Stimulated activated CD8-positive, alpha-beta memory T cell treated with anti-CD3 and anti-CD28 coated beads, Interleukin-12 subunit alpha, Interleukin-12 subunit beta, amount 100 ng/mL, for 4 hours (primary cell): ENCODE measurements around the gene MACROD2.
"Not testable (repeated sequence)": the region's sequence is repeated elsewhere in the genome, so short reads cannot be mapped to it uniquely, and the experiment has no call there.

Experiments used
- DNase-seq: peaks from one replicate; pipeline ENCODE4 v3.0.0-alpha.2; 2020; ENCODE audit warnings: low read depth

Gene MACROD2

GRCh38 chr20:15535863-15536262 is 1540.5 kb downstream of the MACROD2 start:
- DNase-seq = no peak

DNA sequence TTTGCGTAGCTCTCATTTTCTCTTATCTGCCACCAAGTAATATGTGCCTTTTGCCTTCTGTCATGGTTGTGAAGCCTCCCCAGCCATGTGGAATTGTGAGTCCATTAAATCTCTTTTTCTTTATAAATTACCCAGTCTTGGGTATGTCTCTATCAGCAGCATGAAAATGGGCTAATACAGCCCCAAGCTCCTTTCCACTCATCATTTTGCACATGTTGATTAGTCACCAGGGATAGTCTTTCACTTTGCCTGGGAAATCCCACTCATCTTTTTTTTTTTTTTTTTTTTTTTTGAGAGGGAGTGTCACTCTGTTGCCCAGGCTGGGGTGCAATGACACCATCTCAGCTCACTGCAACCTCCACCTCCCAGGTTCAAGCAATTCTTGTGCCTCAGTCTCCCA is 1541.9 kb downstream of the MACROD2 start:
- DNase-seq = not testable (repeated sequence)

DNA sequence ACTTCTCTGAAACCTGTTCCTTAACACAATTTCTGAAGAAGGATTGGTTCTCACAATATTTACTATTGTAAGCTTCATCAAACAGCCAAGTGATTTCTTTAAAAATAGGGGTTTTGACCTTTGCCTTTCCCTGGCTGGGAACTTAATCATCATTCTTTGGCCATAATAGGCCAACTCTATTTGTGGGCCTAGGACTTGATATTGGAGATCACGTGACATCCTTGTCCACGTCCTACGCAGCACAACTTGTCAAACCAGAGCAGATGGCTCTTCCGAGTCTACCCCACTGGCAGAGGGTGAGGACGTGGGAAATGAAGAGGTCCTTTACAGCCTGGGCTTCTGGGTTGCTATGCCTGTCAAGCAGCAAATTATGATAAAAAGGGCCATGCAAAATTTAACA is 1547.3 kb downstream of the MACROD2 start:
- DNase-seq = no peak

DNA sequence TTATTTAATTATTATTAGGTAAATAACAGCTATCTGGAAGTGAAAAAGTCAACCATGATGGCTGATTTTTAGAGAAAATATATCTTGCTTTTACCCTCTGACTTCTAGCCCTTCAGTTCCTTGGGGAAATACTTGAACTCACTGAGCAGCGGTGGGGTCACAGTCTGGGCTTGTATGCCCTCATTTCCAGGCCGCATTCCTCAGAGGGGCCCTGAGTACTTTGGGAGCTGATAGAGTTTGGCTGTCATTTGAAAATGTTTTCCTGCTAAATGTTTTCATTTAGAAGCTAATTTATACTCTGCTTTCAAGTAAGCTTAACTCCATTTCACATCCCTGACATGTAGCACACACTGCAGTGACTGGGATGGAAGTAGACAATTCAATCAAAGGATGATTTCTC is 1549.4 kb downstream of the MACROD2 start:
- no peak for DNase-seq

- no peak for DNase-seq
Observed at GRCh38 chr20:15546525-15547023, 1551.3 kb downstream of the MACROD2 start.

GRCh38 chr20:15547119-15547518 is 1551.8 kb downstream of the MACROD2 start:
- no peak for DNase-seq

DNA sequence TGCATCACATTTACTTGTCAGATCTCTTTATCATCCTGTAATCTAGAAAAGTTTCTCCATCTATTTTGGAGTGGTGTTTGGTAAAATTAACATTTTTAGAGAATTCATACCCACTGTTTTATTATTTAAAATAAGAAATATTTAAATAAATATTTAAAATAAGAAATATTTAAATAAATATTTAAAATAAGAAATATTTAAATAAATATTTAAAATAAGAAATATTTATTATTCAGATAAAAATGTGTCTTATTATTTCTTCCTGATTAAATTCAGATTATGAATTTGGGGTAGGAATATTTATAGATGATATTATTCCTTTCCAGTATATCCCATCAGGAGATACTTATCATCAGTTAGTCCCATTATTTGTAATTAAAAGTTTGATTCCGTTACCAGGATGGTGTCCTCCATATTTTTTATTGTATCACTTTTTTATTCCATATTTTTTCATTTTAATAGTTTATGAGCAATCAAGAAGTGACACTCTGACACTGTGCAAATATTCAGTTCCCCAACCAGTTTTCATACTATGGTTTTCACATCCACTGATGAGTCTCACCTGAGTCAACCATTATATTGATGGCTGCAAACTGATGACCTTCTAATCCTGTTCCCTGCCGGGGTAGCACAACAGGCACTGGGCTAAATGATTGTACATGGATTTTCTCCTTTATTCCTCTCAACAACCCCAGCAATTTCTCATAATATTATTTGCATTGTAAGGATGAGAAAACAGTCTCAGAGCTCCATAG is 1555.0 kb downstream of the MACROD2 start:
- no peak for DNase-seq

GRCh38 chr20:15555913-15556312 is 1560.6 kb downstream of the MACROD2 start:
- DNase-seq = no peak

DNA sequence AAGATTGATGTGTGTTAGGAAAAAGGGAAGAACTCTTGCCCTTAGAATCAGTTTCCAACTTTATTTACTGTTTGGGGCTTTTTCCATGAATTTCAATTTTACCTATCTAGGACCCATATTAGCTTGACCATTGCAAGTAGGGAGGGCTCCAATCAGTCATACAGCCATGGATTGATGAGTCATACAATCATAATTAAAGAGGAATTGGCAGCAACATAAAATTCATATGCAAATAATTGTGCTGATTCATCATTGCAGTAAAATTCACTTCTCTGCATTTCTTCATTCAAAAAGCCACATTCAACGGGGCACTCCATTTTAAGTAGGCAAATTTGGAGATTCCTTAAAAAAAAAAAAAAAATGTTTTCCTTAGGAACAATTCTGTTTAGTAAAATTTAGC is 1561.6 kb downstream of the MACROD2 start:
- no peak for DNase-seq

DNA sequence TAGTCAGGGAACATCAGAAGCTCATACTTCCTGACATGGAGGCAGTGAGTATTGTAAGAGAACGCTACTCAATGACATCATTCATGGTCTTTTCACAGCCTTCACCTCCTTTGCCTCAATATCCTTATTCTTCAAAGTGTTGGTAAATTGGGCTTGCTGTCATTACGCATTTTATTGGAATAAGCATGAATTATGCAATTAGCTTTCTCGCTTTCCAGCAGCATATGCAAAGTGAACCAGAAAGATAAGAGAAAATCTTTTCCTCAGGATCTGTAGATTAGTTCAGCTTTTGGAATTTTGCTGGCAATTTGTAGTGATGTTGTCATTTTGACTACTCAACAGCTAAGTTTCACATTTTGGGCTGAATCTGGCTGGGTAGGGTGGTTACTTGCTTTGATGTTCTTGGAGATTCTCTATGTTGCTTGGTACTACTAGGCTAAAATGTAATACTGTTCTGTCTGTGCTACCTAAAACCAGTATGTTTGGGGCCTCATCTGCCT is 1565.8 kb downstream of the MACROD2 start:
- no peak for DNase-seq

GRCh38 chr20:15561707-15562404 is 1566.5 kb downstream of the MACROD2 start:
- no peak for DNase-seq

DNA sequence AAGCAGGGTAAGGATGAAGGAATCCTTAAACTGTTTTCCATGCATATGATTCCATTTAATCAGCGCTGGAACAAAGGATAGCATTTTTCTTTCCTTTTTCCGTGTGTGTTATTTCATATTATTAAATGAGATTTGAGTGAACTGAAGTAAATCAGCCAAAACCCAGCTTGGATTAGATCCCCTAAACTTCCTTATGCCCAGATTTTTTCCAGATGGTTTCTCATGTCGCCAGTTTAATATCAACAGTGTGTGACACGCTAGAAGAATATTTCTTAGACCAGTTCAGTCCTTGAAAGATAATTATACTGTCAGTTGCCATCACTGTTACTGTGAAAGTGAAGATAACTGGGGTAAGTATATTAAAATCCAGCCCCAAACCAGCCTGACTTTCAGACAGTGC is 1568.5 kb downstream of the MACROD2 start:
- no peak for DNase-seq

- DNase-seq = no peak
Observed at GRCh38 chr20:15564981-15565380, 1569.7 kb downstream of the MACROD2 start.

GRCh38 chr20:15565786-15566185 is 1570.5 kb downstream of the MACROD2 start:
- no peak for DNase-seq

DNA sequence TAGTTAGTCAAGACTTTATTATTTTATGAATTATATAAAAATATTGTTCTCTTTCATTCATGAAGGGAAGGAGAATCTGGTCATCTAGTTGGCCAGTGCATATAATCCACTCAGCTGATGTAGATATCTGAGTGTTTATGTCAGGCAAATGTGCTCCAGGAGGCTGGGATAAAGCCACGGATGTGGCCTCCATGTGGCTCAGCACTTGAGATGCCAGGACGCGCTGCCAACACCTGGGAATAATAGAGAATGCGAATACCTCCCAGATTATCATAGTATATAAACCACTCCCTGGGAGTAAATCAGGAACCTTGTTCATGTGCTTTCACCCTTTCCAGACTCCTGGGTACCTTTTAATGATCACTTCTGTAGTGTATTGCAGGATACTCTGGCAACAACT is 1571.9 kb downstream of the MACROD2 start:
- no peak for DNase-seq

- DNase-seq = no peak
Observed at GRCh38 chr20:15570156-15570555, 1574.8 kb downstream of the MACROD2 start.

DNA sequence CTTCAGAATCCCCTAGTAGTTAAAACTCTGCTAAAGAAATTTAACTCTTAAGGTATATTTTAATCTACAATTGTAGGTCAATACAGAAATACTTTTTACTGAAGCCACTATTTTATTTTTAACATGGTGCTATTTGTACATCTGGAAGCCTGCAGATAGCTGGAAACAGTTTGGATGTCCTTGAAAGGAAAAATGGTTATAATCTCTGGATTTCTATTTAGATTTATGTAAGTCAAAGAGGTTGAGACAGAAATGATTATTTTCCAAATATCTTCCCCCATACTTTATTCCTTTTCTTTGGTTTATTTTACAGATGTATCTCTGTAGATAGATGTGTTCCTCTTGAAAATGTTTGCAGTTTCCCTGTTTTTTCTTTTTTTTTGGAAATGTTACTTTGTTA is 1575.7 kb downstream of the MACROD2 start:
- no peak for DNase-seq

GRCh38 chr20:15575255-15575654 is 1579.9 kb downstream of the MACROD2 start:
- no peak for DNase-seq

GRCh38 chr20:15576411-15576810 is 1581.1 kb downstream of the MACROD2 start:
- DNase-seq = no peak

DNA sequence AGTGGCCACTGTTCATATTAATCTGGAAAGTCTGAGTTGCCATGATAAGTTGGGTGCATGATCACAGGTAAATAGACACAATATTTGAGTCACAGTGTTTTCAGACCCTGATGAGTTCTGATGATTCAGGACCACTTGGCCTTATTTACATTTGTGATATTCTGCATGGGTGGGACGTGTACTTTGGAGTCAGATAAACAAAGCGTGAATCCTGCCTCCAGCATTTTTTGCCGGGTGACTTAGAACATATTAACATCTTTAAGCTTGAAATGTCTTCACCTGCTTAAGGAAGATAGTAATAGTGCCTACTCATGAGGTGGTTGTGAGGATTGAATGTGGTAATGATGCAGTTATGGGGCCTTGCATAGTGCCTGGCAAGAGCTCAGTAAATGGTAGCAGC is 1582.8 kb downstream of the MACROD2 start:
- no peak for DNase-seq

DNA sequence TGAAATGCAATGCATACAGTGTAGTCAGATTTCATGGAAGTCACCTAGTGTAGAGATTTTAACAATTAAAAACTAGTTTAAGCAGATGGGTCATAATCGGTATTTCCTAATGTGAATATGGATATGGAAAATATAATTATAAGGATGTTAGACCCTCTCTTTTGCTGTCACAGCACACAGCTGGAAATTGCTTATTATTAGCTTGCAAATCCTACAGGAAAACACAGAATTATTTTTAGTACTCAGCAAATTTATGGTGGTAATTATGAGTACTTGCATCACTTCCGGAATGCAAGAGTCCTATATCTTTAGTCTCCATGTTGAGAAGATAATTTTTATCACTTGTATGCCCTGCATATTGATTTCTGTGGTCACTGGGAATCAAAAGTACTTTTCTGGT is 1584.4 kb downstream of the MACROD2 start:
- no peak for DNase-seq

DNA sequence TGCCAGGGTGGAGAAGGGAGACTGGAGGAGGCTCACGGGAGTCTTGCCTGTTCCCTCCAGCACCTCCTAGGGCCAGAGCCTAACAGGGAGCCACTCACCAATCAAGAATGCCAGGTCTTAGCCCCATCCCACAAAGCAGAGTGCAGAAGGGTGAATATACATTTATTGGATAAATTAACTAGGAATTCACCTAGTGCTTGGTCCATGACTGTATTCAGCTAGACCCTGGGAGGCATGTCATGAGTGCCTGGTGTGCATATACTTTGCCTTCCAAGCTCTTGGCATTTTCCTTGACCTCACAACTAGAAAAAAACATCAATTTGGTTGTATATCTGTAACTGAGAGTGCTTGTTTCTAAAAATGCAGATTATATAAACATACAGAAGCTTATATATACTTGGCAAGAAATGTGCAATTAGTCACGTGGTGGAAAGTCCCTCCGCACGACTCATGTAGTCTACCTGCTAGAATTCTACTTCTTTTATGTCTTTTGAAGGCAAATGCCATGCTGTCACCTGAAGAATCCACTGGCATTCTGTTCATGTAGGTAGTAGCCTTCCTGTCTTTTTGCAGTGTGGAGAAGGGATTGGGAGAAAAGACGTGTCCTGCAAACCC is 1586.9 kb downstream of the MACROD2 start:
- no peak for DNase-seq

DNA sequence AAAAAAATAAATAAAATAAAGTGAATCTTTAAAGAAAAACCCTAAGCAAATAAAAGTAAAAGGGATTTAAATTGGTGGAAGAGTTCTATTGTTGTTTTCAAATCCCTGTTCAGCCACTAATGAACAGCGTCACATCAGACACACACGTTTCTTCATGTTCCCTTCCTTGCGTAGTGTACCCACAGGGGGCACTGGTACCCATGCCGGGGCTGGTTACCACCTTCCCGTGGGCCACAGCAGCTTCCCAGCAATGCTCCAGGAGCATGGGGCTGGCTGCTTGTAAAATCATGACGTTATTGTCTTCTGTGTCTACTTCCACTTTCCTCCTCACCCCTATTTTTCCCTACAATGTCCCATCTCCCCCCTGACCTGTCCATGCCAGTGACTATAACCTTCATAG is 1589.2 kb downstream of the MACROD2 start:
- DNase-seq = no peak
